ENCODE measurements around the gene ZNF552. TPM values are rescaled to one million over a fixed set of nuclear protein-coding genes. Genes with fewer than 3 reads are reported as not detected.
"Not testable (repeated sequence)": the region's sequence is repeated elsewhere in the genome, so short reads cannot be mapped to it uniquely, and the experiment has no call there.

The ZNF552 gene
- total RNA-seq, 1 experiment from 2014 or later = 6.8 TPM

GRCh38 chr19:57810410-57811295, 4.1 kb downstream of the ZNF552 start:
- not testable (repeated sequence) for H3K4me3 ChIP-seq; H3K9me3 ChIP-seq (replicated peaks); H3K27ac ChIP-seq; H3K4me1 ChIP-seq; DNase-seq; H3K27me3 ChIP-seq
- H3K36me3 ChIP-seq = peaks cover 26% of the 10 kb centered on the region

GRCh38 chr19:57807541-57807940, 7.2 kb downstream of the ZNF552 start:
- H3K36me3 ChIP-seq = peaks cover 30% of the 10 kb centered on the region
- no peaks in the 10 kb centered on the region for H3K9me3 ChIP-seq (replicated peaks)
- H3K4me1 ChIP-seq = no peaks in the 10 kb centered on the region
- H3K4me3 ChIP-seq = no peak overlapping the region
- no peak for DNase-seq
- H3K27me3 ChIP-seq = no peaks in the 10 kb centered on the region
- no peak overlapping the region for H3K27ac ChIP-seq

- Histone ChIP-seq H3K9me3 (replicated peaks) (no peaks in the 10 kb centered on the region), H3K27me3 (no peaks in the 10 kb centered on the region), H3K4me3 (no peak overlapping the region), H3K27ac (no peak overlapping the region), H3K36me3 (peaks cover 24% of the 10 kb centered on the region), H3K4me1 (no peaks in the 10 kb centered on the region)
- DNase-seq = no peak
These were observed 11.0 kb downstream of the ZNF552 start for GRCh38 chr19:57803594-57804325.

DNA sequence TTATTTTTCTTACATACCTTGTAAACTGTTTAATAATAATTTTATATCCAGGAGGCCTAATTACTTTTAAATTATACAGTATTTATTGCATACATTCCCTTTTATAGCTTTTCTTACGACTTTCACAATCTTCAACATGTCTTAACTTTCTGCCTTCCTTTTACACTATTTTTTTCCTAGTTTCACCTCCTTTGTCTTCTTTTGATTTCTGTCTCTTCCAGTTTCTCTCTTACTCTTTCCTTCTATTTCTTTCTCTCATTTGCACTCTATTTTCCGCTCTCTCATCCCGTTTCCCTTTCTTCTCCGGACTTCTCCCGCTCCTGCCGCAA, 11.5 kb downstream of the ZNF552 start:
- H3K36me3 ChIP-seq = peaks cover 21% of the 10 kb centered on the region
- no peaks in the 10 kb centered on the region for H3K9me3 ChIP-seq (replicated peaks)
- H3K27ac ChIP-seq = no peak overlapping the region
- no peak overlapping the region for H3K4me3 ChIP-seq
- H3K27me3 ChIP-seq = no peaks in the 10 kb centered on the region
- DNase-seq = no peak
- no peaks in the 10 kb centered on the region for H3K4me1 ChIP-seq

DNA sequence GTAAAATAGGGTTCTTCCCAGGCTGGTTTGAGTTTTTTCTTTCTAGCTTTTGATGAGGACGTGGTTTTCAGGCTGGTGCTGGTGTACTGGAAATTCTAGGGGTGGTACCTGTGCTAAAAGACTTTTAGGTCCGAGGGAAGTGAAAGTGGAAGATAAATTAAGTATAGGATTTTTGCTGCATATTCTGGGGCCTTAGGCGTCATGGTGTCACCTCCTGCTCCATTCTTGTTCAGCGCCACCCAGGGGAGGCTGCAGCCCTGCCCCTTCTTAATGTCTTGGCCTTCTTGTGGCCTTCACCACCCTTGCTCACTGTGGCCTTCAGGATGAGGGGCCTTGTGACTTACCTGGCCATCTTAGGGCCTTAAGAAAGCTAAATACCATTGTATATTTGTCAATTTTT, 12.4 kb downstream of the ZNF552 start:
- Histone ChIP-seq H3K4me1 (no peaks in the 10 kb centered on the region), H3K27ac (no peak overlapping the region), H3K9me3 (replicated peaks) (no peaks in the 10 kb centered on the region), H3K4me3 (no peak overlapping the region), H3K36me3 (peaks cover 16% of the 10 kb centered on the region), H3K27me3 (no peaks in the 10 kb centered on the region)
- DNase-seq = no peak

GRCh38 chr19:57800696-57801095, 14.0 kb downstream of the ZNF552 start:
- no peaks in the 10 kb centered on the region for H3K27me3 ChIP-seq
- no peak overlapping the region for H3K4me3 ChIP-seq
- no peaks in the 10 kb centered on the region for H3K9me3 ChIP-seq (replicated peaks)
- peaks cover 10% of the 10 kb centered on the region; the same call in 1 of the 2 replicates for H3K36me3 ChIP-seq
- no peak overlapping the region for H3K27ac ChIP-seq
- H3K4me1 ChIP-seq = no peaks in the 10 kb centered on the region
- no peak for DNase-seq

DNA sequence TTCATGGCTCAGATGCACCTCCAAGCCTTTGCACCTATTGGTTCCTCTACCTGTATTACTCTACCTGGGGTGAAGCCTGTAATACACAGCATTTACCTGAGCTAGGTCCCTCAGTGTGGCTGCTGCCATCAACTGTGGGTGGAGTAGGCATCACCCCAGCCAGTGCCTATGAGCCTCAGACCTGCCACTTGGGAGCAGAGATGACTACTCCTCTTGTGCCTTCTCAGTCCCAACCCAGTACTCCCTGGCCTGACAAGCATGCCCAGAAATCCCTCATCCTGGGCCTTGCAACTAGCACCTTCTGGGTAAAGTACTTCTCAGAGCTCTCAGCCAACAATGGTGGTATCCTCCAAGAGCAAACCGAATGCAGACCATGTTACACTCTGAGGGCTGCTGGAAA, 18.1 kb downstream of the ZNF552 start:
- H3K36me3 ChIP-seq = peaks cover 17% of the 10 kb centered on the region
- H3K4me3 ChIP-seq; H3K4me1 ChIP-seq; DNase-seq; H3K27ac ChIP-seq; H3K27me3 ChIP-seq; H3K9me3 ChIP-seq (replicated peaks): not testable (repeated sequence)

DNA sequence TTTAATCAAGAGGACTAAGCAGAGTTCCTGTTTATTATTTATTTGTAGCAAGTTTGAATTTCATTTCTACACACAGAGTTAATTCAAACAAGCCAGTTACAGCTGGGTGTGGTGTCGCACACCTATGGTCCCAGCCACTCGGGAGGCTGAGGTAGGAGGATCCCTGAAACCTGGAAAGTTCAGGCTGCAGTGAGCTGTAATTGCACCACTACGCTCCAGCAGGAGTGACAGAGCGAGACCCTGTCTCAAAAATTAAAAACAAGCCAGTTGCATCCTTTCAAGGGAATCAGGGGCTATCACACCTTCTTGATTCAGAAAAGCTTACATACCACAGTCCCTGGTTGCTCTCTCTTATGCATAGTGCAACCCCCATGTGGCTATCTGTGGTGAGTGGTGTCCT, 25.4 kb downstream of the ZNF552 start:
- Histone ChIP-seq H3K4me3 (no peak overlapping the region), H3K27me3 (no peaks in the 10 kb centered on the region), H3K36me3 (peaks cover 22% of the 10 kb centered on the region), H3K4me1 (no peaks in the 10 kb centered on the region), H3K9me3 (replicated peaks) (0 out of 2 replicates have a peak, but pooled peaks cover 2% of the 10 kb centered on the region), H3K27ac (no peak overlapping the region)
- no peak for DNase-seq

- Histone ChIP-seq H3K4me3 (no peak overlapping the region), H3K27me3 (no peaks in the 10 kb centered on the region), H3K9me3 (replicated peaks) (0 out of 2 replicates have a peak, but pooled peaks cover 4% of the 10 kb centered on the region), H3K36me3 (peaks cover 27% of the 10 kb centered on the region), H3K27ac (no peak overlapping the region), H3K4me1 (no peaks in the 10 kb centered on the region)
- no peak for DNase-seq
These were observed 26.5 kb downstream of the ZNF552 start for GRCh38 chr19:57788114-57788692.

- H3K9me3 ChIP-seq (replicated peaks) = 0 out of 2 replicates have a peak, but pooled peaks cover 5% of the 10 kb centered on the region
- H3K36me3 ChIP-seq = peaks cover 30% of the 10 kb centered on the region
- no peaks in the 10 kb centered on the region for H3K27me3 ChIP-seq
- H3K4me1 ChIP-seq = no peaks in the 10 kb centered on the region
- no peak for DNase-seq
- H3K4me3 ChIP-seq = no peak overlapping the region
- no peak overlapping the region for H3K27ac ChIP-seq
These were observed 27.8 kb downstream of the ZNF552 start for GRCh38 chr19:57786906-57787305.

DNA sequence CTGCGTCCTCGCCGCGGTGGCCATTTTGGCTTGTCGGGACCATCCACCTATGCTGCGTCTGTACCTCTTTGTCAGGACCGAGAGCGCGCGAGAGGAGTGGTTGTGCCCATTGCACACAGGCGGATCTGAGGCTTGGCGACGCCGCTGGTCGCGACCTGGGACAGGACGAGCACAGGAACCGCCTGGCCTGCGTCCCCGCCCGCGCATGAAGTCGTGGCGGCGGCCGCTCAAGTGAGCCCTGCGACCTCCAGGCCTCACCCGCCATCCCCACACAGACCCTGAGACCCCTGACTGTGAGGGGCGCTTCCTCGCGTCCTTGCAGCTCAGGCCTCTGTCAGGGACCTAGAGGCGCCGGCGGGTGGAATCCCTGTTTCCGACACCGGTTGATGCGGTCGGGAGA, 28.4 kb downstream of the ZNF552 start:
- H3K36me3 ChIP-seq = peaks cover 30% of the 10 kb centered on the region
- 0 out of 2 replicates have a peak, but pooled peaks cover 5% of the 10 kb centered on the region for H3K9me3 ChIP-seq (replicated peaks)
- no peak for DNase-seq
- H3K4me1 ChIP-seq = no peaks in the 10 kb centered on the region
- H3K27me3 ChIP-seq = no peaks in the 10 kb centered on the region
- no peak overlapping the region for H3K27ac ChIP-seq
- H3K4me3 ChIP-seq = no peak overlapping the region

GRCh38 chr19:57779220-57779845, 35.4 kb downstream of the ZNF552 start:
- Histone ChIP-seq H3K4me3 (no peak overlapping the region), H3K4me1 (no peaks in the 10 kb centered on the region), H3K36me3 (peaks cover 78% of the 10 kb centered on the region), H3K27me3 (no peaks in the 10 kb centered on the region), H3K9me3 (replicated peaks) (peaks cover 18% of the 10 kb centered on the region; the same call in 1 of the 2 replicates), H3K27ac (no peak overlapping the region)
- DNase-seq = no peak

DNA sequence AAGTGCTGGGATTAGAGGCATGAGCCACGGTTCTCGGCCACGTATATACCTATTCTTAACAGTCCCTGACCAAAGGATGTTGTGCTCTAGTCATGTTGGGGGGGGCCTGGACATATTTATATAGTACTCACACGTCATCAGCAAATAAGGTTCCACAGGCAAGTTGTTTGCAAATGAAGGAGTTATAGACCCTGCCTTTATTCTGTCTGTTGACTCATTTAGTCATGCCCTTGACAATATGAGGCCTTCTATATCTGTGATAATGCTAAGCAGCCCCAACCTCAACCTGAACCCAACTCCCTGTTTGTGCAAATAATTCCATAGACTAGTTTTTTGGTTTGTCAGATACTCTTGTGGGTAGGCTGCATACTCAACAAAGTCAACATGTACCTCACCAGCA, 36.4 kb downstream of the ZNF552 start:
- Histone ChIP-seq H3K4me3 (no peak overlapping the region), H3K27me3 (no peaks in the 10 kb centered on the region), H3K36me3 (peaks cover 76% of the 10 kb centered on the region), H3K4me1 (no peaks in the 10 kb centered on the region), H3K27ac (no peak overlapping the region), H3K9me3 (replicated peaks) (peaks cover 21% of the 10 kb centered on the region; the same call in 1 of the 2 replicates)
- no peak for DNase-seq

- no peaks in the 10 kb centered on the region for H3K27me3 ChIP-seq
- DNase-seq = no peak
- no peak overlapping the region for H3K27ac ChIP-seq
- no peaks in the 10 kb centered on the region for H3K4me1 ChIP-seq
- no peak overlapping the region for H3K4me3 ChIP-seq
- H3K9me3 ChIP-seq (replicated peaks) = peaks cover 20% of the 10 kb centered on the region; the same call in 1 of the 2 replicates
- H3K36me3 ChIP-seq = peaks cover 75% of the 10 kb centered on the region
These were observed 37.9 kb downstream of the ZNF552 start for GRCh38 chr19:57776764-57777296.
